Endodermal cell (in vitro differentiated cells): ENCODE results near the gene MXD4. TPM values are rescaled to one million over a fixed set of nuclear protein-coding genes. Genes with fewer than 3 reads are reported as not detected.
"Not testable (repeated sequence)": the region's sequence is repeated elsewhere in the genome, so short reads cannot be mapped to it uniquely, and the experiment has no call there.

Experiments
- DNase-seq: peaks from one replicate; pipeline ENCODE4 v3.0.0-alpha.2; 2017
- H3K27ac ChIP-seq: 2 replicates; pipeline ENCODE4 v1.5.1; 2013; ENCODE audit warnings: mild to moderate bottlenecking, low read depth, low read length, moderate library complexity
- H3K27me3 ChIP-seq: 2 replicates; pipeline ENCODE4 v1.6.1; 2013; ENCODE audit warnings: mild to moderate bottlenecking, low read length, moderate library complexity; ENCODE audit not compliant: insufficient read depth, control insufficient read depth, poor library complexity, severe bottlenecking
- H3K36me3 ChIP-seq: 2 replicates; pipeline ENCODE4 v1.7.0; 2013; ENCODE audit warnings: mild to moderate bottlenecking, low read length, moderate library complexity; ENCODE audit not compliant: control insufficient read depth, insufficient read depth
- H3K4me1 ChIP-seq: one replicate; pipeline ENCODE4 v1.7.0; 2013; ENCODE audit warnings: low read length; ENCODE audit not compliant: control insufficient read depth, insufficient read depth
- H3K4me3 ChIP-seq: 2 replicates; pipeline ENCODE4 v1.5.1; 2013; ENCODE audit warnings: mild to moderate bottlenecking, low read length, moderate library complexity
- H3K9ac ChIP-seq: 2 replicates; pipeline ENCODE4 v1.6.1; 2013; ENCODE audit warnings: mild to moderate bottlenecking, low read length, moderate library complexity; ENCODE audit not compliant: poor library complexity, severe bottlenecking; ENCODE audit errors: extremely low read depth
- H3K9me3 ChIP-seq: 2 replicates; pipeline ENCODE4 v1.6.1; 2013; ENCODE audit warnings: mild to moderate bottlenecking, low read length, moderate library complexity; ENCODE audit not compliant: control insufficient read depth
- H3K27ac Mint-ChIP-seq: 2 replicates; pipeline ENCODE4 v1.8.0; 2020; ENCODE audit warnings: mixed read lengths
- H3K27me3 Mint-ChIP-seq: 2 replicates; pipeline ENCODE4 v1.8.0; 2021; ENCODE audit warnings: mild to moderate bottlenecking, mixed read lengths; ENCODE audit not compliant: insufficient read depth
- H3K36me3 Mint-ChIP-seq: 2 replicates; pipeline ENCODE4 v1.8.0; 2020; ENCODE audit warnings: low read depth, mixed read lengths
- H3K4me1 Mint-ChIP-seq: 2 replicates; pipeline ENCODE4 v1.8.0; 2020; ENCODE audit warnings: mixed read lengths
- H3K4me3 Mint-ChIP-seq: 2 replicates; pipeline ENCODE4 v1.8.0; 2020; ENCODE audit warnings: mild to moderate bottlenecking, moderate library complexity, mixed read lengths
- H3K9me3 Mint-ChIP-seq: 2 replicates; pipeline ENCODE4 v1.8.0; 2020; ENCODE audit warnings: mild to moderate bottlenecking, mixed read lengths
- CTCF ChIP-seq: fragments of 200-600 bp; sonication (generic); conservative IDR thresholded peaks from 2 replicates; pipeline ENCODE4 v1.5.0; 2021; ENCODE audit warnings: antibody characterized with exemption, mild to moderate bottlenecking
- WGBS, 2 experiments: methylation state at CpG; one replicate each; pipeline versions ENCODE4 v1.1.5 to v1.1.7; 2013; ENCODE audit warnings: missing lambda C conversion rate in 2 of 2, mixed read lengths in 1 of 2; ENCODE audit not compliant: insufficient coverage in 1 of 2, insufficient read length in 1 of 2; 5-methylcytosine and 5-hydroxymethylcytosine counted together
- total RNA-seq, 2 donors: library from RNA; stranded (reverse); fragmentation: NEBNext Ultra II Directional in 1 of 2; extraction: Animal tissue kit (Norgen Biotek cat#: 25700) in 1 of 2; gene quantifications; 2 replicates in 1 of 2; 3 replicates in 1 of 2; pipeline ENCODE4 v1.2.1, GENCODE V29; 2021

MXD4 gene
- total RNA-seq, 2 donors from 2014 or later, result 46.0 to 78.8 TPM

- WGBS, 2 experiments, result 93 to 96% methylated on average over 16 to 28 of the region's 30 CpGs
- Histone ChIP-seq H3K4me3 (no peak overlapping the region), H3K27ac (no peak overlapping the region), H3K36me3 (no peaks in the 10 kb centered on the region), H3K27me3 (no peaks in the 10 kb centered on the region), H3K4me1 (peaks cover under 1% of the 10 kb centered on the region), H3K9ac (no peak overlapping the region), H3K9me3 (no peaks in the 10 kb centered on the region)
- Mint-ChIP-seq H3K36me3 (no peaks in the 10 kb centered on the region), H3K9me3 (no peaks in the 10 kb centered on the region), H3K27ac (no peak overlapping the region), H3K4me3 (no peak overlapping the region), H3K27me3 (no peaks in the 10 kb centered on the region), H3K4me1 (peaks cover 9% of the 10 kb centered on the region)
- TF ChIP-seq CTCF, result no peak
- no peak for DNase-seq
Measured at GRCh38 chr4:2276581-2277325, 14.8 kb upstream of the MXD4 start.

GRCh38 chr4:2275546-2276251 lies 13.8 kb upstream of the MXD4 start:
- Histone ChIP-seq H3K4me1 (peaks cover 7% of the 10 kb centered on the region), H3K27ac (no peak overlapping the region), H3K9ac (no peak overlapping the region), H3K27me3 (no peaks in the 10 kb centered on the region), H3K36me3 (no peaks in the 10 kb centered on the region), H3K4me3 (no peak overlapping the region), H3K9me3 (no peaks in the 10 kb centered on the region)
- WGBS, 2 experiments, result 94 to 97% methylated on average over 43 to 44 of the region's 44 CpGs
- H3K9me3 Mint-ChIP-seq, result no peaks in the 10 kb centered on the region
- H3K27me3 Mint-ChIP-seq, result no peaks in the 10 kb centered on the region
- H3K36me3 Mint-ChIP-seq, result no peaks in the 10 kb centered on the region
- TF ChIP-seq CTCF, result no peak
- H3K4me1 Mint-ChIP-seq, result peaks cover 13% of the 10 kb centered on the region
- no peak overlapping the region for H3K27ac Mint-ChIP-seq
- H3K4me3 Mint-ChIP-seq, result no peak overlapping the region
- no peak for DNase-seq

GRCh38 chr4:2275044-2275397 lies 13.1 kb upstream of the MXD4 start:
- not testable (repeated sequence) for H3K27ac Mint-ChIP-seq, H3K4me3 ChIP-seq, H3K4me3 Mint-ChIP-seq, DNase-seq, H3K9ac ChIP-seq, H3K27ac ChIP-seq, H3K27me3 Mint-ChIP-seq, H3K27me3 ChIP-seq, H3K36me3 ChIP-seq, H3K36me3 Mint-ChIP-seq, H3K9me3 Mint-ChIP-seq, H3K9me3 ChIP-seq, H3K4me1 ChIP-seq
- 88 to 93% methylated on average over 7 to 10 of the region's 10 CpGs for WGBS, 2 experiments
- peaks cover 14% of the 10 kb centered on the region for H3K4me1 Mint-ChIP-seq
